Measurements from ENCODE around the gene TPPP2.
"Not testable (repeated sequence)": the region's sequence is repeated elsewhere in the genome, so short reads cannot be mapped to it uniquely, and the experiment has no call there.

Gene TPPP2

GRCh38 chr14:21037156-21037555 is 7.1 kb downstream of the TPPP2 start:
- in situ Hi-C loops (cut with MboI; ENCODE audit: low sequenced_read_pairs): no loop called here

GRCh38 chr14:21038441-21039422 is 8.7 kb downstream of the TPPP2 start:
- in situ Hi-C loops (cut with MboI; ENCODE audit: low sequenced_read_pairs): no loop called here

DNA sequence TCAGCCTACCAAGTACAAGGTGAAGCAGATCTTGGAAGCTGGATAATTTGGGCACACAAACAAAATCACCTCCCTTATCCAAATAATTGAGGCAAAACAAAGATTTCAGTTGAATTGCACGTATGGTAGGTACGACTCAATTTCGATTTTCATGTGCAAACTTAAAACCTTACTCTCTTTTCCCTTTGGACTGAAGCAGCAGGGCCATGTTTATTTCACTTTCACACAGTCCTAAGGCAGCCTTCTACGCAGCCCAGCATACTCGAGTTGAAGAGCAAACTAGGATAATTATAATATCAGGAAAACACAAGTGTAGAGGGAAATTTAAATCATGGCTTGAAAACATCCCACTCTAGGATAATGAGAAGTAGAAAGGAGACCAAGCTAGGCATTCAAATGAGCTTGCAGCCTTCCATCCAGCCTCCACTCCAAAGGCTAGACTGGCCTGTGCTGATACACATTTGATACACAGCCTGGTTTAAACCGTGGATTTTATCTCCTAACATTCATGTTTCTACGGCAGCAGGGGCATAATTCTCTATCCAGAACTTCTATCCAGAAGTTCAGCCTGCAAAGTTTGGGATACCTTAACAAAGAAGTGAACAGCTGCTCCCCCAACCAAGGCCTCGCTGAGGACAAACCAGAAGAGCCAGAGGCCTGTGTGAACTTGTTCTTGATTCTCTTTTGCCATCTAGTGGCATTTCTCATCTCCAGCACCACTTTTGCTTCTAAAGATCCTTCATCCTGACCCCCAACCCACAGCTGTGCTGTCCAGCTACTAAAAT is 9.8 kb downstream of the TPPP2 start:
- in situ Hi-C loops (cut with MboI; ENCODE audit: low sequenced_read_pairs): no loop called here

DNA sequence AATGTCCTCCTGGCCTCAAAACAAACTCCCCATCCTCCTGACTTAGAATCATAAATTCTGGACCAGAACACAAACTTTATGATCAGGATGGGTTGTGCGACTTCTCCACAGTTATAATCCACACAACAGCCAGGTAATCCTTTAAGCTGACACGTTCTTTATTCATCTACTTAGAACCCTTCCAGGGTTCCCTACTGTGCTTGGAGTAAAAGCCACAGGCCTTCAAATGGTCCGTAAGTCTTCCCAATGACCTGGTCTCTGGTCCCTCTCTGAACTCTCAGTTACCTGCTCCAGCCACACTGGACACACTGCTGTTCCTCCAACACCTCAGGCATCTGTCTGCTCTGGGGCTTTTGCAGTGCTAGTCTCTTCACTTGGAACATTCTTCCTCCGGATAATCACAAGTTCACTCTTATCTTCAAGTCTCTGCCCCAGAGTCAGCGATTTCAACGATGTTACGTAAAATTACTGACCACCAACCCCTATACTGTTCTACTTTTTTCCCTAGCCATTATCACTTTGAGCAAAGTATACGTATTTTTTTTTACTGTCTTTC is 10.4 kb downstream of the TPPP2 start:
- in situ Hi-C loops (cut with MboI; ENCODE audit: low sequenced_read_pairs): no loop called here

DNA sequence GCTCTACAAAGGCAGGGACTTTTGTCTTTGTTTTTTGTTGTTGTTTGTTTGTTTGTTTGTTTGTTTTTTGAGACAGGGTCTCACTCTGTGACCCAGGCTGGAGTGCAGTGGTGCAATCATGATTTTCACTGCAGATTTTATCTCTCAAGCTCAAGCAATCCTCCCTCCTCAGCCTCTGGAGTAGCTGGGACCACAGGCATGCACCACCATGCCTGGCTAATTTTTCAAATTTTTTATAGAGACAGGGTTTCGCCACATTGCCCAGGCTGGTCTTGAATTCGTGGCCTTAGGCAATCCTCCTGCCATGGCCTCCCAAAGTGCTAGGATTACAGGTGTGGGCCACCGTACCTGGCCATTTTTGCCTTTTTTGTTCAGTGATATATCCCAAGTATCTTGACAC is 10.9 kb downstream of the TPPP2 start:
- in situ Hi-C loops (cut with MboI; ENCODE audit: low sequenced_read_pairs): not testable (repeated sequence)

- in situ Hi-C loops (cut with MboI; ENCODE audit: low sequenced_read_pairs): no loop called here
Observed at GRCh38 chr14:21041676-21042433, 11.8 kb downstream of the TPPP2 start, which contains the start of gene RNASE7. Gene RNASE7, plus strand, starts transcription at chr14:21042362. Its CDS starts 631 bp downstream, at chr14:21042993.

GRCh38 chr14:21042918-21043317 is 12.9 kb downstream of the TPPP2 start:
- in situ Hi-C loops (cut with MboI; ENCODE audit: low sequenced_read_pairs): no loop called here

DNA sequence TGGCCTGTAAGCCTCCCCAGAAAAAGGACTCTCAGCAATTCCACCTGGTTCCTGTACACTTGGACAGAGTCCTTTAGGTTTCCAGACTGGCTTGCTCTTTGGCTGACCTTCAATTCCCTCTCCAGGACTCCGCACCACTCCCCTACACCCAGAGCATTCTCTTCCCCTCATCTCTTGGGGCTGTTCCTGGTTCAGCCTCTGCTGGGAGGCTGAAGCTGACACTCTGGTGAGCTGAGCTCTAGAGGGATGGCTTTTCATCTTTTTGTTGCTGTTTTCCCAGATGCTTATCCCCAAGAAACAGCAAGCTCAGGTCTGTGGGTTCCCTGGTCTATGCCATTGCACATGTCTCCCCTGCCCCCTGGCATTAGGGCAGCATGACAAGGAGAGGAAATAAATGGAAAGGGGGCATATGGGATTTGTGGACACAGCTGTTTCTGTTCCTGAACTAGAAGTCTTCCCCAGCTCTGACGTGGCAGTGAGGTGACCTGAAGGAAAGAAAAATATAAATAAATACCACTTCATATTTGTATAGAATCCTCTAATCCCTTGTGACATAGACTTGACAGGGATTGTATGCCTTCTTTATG is 13.5 kb downstream of the TPPP2 start:
- in situ Hi-C loops (cut with MboI; ENCODE audit: low sequenced_read_pairs): no loop called here

- in situ Hi-C loops (cut with MboI; ENCODE audit: low sequenced_read_pairs): no loop called here
Observed at GRCh38 chr14:21043974-21044618, 14.1 kb downstream of the TPPP2 start.

DNA sequence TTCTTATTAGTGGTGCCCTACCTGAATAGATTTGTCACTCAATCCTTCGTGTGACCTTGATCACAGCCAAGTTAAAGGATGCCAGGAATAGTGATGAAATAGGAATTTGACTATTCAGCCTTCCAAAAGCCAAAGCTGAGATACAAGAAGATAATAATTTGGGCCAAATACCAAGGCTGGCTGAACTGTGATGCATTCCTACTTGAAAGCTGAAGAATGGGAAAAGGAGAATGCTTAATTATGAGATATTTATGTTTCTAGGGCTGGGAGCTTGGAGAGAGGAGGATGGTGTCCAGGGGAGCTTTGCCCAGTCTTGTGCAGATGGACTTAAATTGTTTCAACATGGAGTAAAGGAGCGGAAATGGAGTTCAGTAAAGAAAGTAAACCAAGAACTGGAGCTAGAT is 17.4 kb downstream of the TPPP2 start:
- in situ Hi-C loops (cut with MboI; ENCODE audit: low sequenced_read_pairs): no loop called here

DNA sequence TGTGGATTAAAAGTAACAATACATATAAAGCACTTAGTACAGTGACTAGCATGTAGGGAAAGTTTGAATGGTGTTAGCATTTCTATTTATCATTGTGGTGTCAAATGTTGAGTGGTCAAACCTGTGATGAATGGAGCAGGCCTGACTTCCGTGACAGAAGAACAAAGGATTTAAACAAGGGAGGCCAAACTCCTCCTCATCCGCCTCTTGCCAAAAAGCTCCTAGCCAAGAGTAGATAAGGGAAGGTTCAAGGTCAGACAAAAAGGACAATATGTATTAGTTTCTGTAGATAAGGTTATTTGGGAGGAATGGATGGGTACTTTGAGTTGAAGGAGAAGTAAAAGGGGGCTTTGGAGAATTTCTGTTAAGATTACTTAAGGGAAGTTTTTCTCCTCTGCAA is 18.6 kb downstream of the TPPP2 start:
- in situ Hi-C loops (cut with MboI; ENCODE audit: low sequenced_read_pairs): no loop called here

DNA sequence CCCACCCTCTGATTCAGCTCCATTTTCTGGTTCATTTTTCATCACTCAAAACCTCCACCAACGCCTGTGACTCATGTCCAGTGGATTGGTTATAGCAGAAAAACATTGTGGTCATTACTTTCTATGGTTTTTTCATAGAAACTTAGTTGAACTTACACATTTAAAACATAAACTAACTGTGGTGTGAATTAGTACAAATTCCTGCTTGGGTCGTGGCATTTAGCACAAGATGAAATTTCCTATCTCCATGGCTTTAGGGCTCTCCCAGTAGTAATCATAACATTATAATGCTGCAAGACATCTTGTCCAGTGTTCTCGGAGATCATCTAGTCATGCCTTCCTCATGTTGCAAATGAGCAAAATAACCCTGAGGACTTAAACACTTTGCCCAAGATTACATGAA is 19.3 kb downstream of the TPPP2 start:
- in situ Hi-C loops (cut with MboI; ENCODE audit: low sequenced_read_pairs): no loop called here

- in situ Hi-C loops (cut with MboI; ENCODE audit: low sequenced_read_pairs): no loop called here
Observed at GRCh38 chr14:21050597-21050996, 20.6 kb downstream of the TPPP2 start.

- in situ Hi-C loops (cut with MboI; ENCODE audit: low sequenced_read_pairs): no loop called here
Observed at GRCh38 chr14:21053184-21054122, 23.4 kb downstream of the TPPP2 start.

- in situ Hi-C loops (cut with MboI; ENCODE audit: low sequenced_read_pairs): no loop called here
Observed at GRCh38 chr14:21054123-21054767, 24.2 kb downstream of the TPPP2 start.

DNA sequence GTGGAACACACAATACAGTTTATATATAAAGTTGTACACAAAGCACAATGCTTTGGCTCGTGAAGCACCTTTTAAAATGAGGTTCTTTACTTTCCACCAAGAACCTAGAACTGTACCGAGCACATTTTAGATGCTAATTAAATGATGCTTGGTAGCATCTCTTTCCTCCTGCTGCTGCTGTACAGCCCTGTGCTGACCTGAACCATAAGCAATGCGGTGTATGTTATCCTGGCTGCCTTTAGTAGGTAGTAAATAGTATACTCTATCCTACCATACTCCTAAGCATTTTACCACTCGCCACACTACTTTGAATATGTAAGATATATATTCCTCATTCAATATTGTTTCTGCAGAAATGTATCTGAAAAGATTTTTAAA is 24.7 kb downstream of the TPPP2 start:
- in situ Hi-C loops (cut with MboI; ENCODE audit: low sequenced_read_pairs): no loop called here

- in situ Hi-C loops (cut with MboI; ENCODE audit: low sequenced_read_pairs): no loop called here
Observed at GRCh38 chr14:21055432-21056117, 25.6 kb downstream of the TPPP2 start.

Data from HL-60/S4 (cell line).